ENCODE data around the gene HSD17B8.
"Not testable (repeated sequence)": the region's sequence is repeated elsewhere in the genome, so short reads cannot be mapped to it uniquely, and the experiment has no call there.

The HSD17B8 gene

GRCh38 chr6:33207552-33208090 lies 3.2 kb downstream of the HSD17B8 start:
- peak; percentile 41 for DNase-seq

GRCh38 chr6:33208091-33208967 lies 3.9 kb downstream of the HSD17B8 start, which contains the start of gene RING1:
Gene RING1, plus strand, starts transcription at chr6:33208500. Its CDS starts 323 bp downstream, at chr6:33208823.
- DNase-seq: peak; percentile 88

GRCh38 chr6:33209856-33210255 lies 5.4 kb downstream of the HSD17B8 start:
- DNase-seq: no peak

- DNase-seq: no peak
Observed at GRCh38 chr6:33211136-33211535, 6.7 kb downstream of the HSD17B8 start.

GRCh38 chr6:33211666-33212422 lies 7.4 kb downstream of the HSD17B8 start:
- DNase-seq: no peak

- DNase-seq: no peak
Observed at GRCh38 chr6:33212857-33213165, 8.4 kb downstream of the HSD17B8 start.

- DNase-seq: no peak
Observed at GRCh38 chr6:33213166-33213988, 8.9 kb downstream of the HSD17B8 start.

- DNase-seq: no peak
Observed at GRCh38 chr6:33213989-33214335, 9.5 kb downstream of the HSD17B8 start.

GRCh38 chr6:33215271-33216116 lies 11.0 kb downstream of the HSD17B8 start:
- DNase-seq: no peak

- DNase-seq: no peak
Observed at GRCh38 chr6:33216117-33216649, 11.7 kb downstream of the HSD17B8 start.

GRCh38 chr6:33217246-33217645 lies 12.8 kb downstream of the HSD17B8 start:
- no peak for DNase-seq

- no peak for DNase-seq
Observed at GRCh38 chr6:33217681-33218080, 13.2 kb downstream of the HSD17B8 start.

- not testable (repeated sequence) for DNase-seq
Observed at GRCh38 chr6:33226503-33227120, 22.2 kb downstream of the HSD17B8 start.

GRCh38 chr6:33235221-33235634 lies 30.8 kb downstream of the HSD17B8 start:
- DNase-seq: no peak

GRCh38 chr6:33236328-33236727 lies 31.9 kb downstream of the HSD17B8 start:
- DNase-seq: no peak

GRCh38 chr6:33236852-33237251 lies 32.4 kb downstream of the HSD17B8 start:
- DNase-seq: no peak

GRCh38 chr6:33237741-33238140 lies 33.3 kb downstream of the HSD17B8 start:
- DNase-seq: no peak

GRCh38 chr6:33241968-33242367 lies 37.5 kb downstream of the HSD17B8 start:
- no peak for DNase-seq

- no peak for DNase-seq
Observed at GRCh38 chr6:33243476-33243875, 39.0 kb downstream of the HSD17B8 start.

GRCh38 chr6:33247977-33248642 lies 43.7 kb downstream of the HSD17B8 start:
- peak; percentile 93 for DNase-seq

- DNase-seq: no peak
Observed at GRCh38 chr6:33248643-33248931, 44.1 kb downstream of the HSD17B8 start.

Measured in activated CD4-positive, CD25-positive, alpha-beta regulatory T cell treated with anti-CD3 and anti-CD28 coated beads, Interleukin-2, amount 50 U/mL, for 72 hours (primary cell).